Activated naive CD4-positive, alpha-beta T cell treated with anti-CD3 and anti-CD28 coated beads, Interleukin-2, amount 50 U/mL, for 72 hours (primary cell): ENCODE data around the gene SARM1. TPM values are rescaled to one million over a fixed set of nuclear protein-coding genes. Genes with fewer than 3 reads are reported as not detected.

ENCODE experiments used
- ATAC-seq, 2 donors: fragments of 150-1000 bp; cut with Tn5 transposase; 2 replicates each; pipeline ENCODE4 v1.10.0; 2021; ENCODE audit warnings: mild to moderate bottlenecking in 2 of 2, moderate library complexity in 2 of 2
- DNase-seq, 2 donors: peaks; one replicate each; pipeline ENCODE4 v3.0.0; 2021 to 2022; ENCODE audit warnings: low spot score in 2 of 2
- H3K27ac Mint-ChIP-seq, 2 donors: one replicate each; pipeline ENCODE4 v1.8.0; 2022; ENCODE audit warnings: mild to moderate bottlenecking in 2 of 2, mixed read lengths in 2 of 2
- H3K36me3 Mint-ChIP-seq, 2 donors: one replicate each; pipeline ENCODE4 v1.8.0; 2022; ENCODE audit warnings: mixed read lengths in 2 of 2
- H3K9me3 Mint-ChIP-seq, 2 donors: one replicate each; pipeline ENCODE4 v1.8.0; 2022; ENCODE audit warnings: mixed read lengths in 2 of 2
- total RNA-seq, 2 donors: library from RNA; stranded (reverse); gene quantifications; one replicate each; pipeline ENCODE4 v1.2.3, GENCODE V29; 2022

SARM1 gene
- total RNA-seq, 2 donors from 2014 or later = 13.9 to 29.5 TPM

DNA sequence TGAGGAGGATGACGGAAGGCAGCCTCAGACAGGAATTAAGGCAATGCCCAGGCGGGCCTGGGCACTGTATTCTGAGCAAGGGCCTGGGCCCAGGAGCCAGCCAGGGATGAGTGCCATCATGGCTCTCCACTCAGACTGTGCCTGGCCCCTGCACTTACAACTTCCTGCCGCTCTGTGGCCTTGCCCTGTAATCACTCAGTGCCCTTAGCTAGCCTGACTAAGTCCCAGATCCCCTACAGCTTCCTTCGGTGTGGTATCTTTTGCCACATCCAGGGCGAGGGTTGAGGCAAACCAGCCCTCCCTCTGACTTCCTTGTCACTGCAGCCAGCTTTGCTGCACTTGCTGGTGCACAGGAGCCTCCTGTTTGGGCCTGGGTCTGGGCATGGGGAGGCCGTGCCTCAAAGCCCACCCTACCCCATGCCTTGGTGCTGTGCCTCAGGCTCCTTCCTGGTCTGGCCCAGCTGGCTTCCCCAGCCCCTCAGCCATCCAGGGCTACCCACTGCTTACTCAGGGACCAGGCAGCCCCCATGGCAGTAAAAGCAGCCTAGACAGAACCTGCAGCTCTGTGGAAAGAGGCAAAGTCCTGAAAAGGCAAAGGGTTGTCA lies 25.2 kb downstream of the SARM1 start:
- no peak for ATAC-seq
- Mint-ChIP-seq H3K36me3 (peaks cover 0 to 7% of the 10 kb centered on the region in 2 donors), H3K27ac (peak overlapping the region in 1 of 2 donors; percentile 53), H3K9me3 (no peaks in the 10 kb centered on the region)
- DNase-seq = peak in 1 of 2 donors; percentile 50

DNA sequence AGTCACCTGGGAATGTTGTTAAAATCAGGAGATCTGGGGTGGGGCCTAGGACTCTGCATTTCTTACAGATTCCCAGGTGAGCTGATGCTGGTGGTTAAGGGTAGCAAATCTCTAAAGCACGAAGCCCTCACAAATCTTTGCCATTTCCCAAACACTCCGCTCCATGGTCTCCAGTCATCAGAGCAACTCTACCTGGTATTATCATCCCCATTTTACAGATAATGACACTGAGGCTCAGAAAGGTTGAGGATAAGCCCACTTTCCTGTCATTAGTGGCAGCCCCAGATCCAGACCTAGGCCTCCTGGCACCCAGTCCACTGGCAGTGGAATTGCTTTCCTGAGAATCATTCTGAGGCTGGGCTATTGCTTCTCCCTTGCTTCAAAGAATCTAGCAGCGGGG lies 25.8 kb downstream of the SARM1 start:
- H3K9me3 Mint-ChIP-seq = no peaks in the 10 kb centered on the region
- no peak for DNase-seq
- peaks cover 0 to 7% of the 10 kb centered on the region in 2 donors for H3K36me3 Mint-ChIP-seq
- no peak for ATAC-seq
- peak overlapping the region in 1 of 2 donors; percentile 53 for H3K27ac Mint-ChIP-seq

DNA sequence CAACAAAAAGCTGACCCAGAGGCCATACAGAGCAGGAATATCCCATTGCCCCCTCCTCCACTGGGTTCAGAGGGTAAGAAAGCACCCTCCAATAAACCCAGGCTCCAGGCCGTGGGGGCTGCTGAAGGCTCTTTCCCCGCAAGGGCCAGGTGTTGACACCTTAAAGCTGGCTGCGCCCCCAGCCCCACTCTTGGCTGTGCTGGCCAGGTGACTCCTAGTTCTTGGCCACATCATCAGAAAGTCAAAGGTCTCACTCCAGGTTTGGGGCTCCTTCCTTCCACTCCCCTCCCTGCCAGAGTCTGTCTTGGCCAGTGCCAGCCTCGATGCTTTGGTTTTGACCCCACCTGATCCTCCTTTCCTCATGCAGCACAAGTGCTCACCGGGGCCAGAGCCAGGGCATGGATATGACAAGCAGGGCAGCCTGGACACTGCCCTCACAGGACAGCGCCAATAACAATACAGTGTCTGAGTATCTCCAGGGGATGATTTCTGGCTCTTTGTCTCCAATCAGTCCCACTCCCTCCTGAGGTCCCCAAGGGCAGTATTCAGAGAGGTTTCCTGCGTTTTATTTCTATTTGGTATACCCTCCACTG lies 26.3 kb downstream of the SARM1 start:
- peak in 1 of 2 donors; percentile 44 for DNase-seq
- Mint-ChIP-seq H3K36me3 (peaks cover 0 to 7% of the 10 kb centered on the region in 2 donors), H3K9me3 (no peaks in the 10 kb centered on the region), H3K27ac (peak overlapping the region; percentile 53 to 96)
- no peak for ATAC-seq

DNA sequence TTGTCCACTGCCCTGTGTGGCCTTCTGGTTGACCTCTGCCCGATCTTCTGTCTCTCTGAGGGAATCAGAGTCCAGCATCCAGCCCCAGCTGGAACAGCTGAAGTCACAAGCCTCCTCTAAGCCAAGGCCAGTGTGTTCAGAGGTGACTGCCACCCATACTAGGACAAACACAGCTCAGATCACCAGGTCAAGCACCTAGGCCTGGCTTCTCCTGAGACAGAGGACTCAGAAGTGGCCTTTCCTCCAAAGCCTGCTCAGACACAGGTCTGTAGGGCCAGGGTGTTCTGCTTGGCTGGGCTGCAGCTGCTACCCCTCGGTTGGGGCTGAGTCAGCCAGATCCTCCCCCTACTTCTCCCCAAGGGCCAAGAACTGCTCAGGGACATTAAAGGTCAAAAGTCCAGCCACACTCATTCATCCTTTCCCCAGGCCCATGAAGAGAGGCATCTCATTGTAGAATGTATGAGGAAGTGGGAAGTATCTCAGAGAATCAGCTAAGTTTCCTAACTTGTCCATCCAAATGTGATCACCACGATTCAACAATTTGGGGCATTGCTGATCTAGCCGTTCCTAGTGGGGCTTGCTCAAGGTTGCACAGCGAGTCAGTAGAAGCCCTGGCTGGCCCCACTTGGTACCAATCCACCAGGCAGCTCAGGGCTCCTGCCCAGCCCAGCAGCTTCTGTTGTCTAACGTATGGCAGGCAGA lies 26.9 kb downstream of the SARM1 start:
- Mint-ChIP-seq H3K9me3 (no peaks in the 10 kb centered on the region), H3K36me3 (peaks cover 0 to 7% of the 10 kb centered on the region in 2 donors), H3K27ac (peak overlapping the region; percentile 3 to 96)
- DNase-seq (peak in 1 of 2 donors; percentile 31), ATAC-seq (no peak)

DNA sequence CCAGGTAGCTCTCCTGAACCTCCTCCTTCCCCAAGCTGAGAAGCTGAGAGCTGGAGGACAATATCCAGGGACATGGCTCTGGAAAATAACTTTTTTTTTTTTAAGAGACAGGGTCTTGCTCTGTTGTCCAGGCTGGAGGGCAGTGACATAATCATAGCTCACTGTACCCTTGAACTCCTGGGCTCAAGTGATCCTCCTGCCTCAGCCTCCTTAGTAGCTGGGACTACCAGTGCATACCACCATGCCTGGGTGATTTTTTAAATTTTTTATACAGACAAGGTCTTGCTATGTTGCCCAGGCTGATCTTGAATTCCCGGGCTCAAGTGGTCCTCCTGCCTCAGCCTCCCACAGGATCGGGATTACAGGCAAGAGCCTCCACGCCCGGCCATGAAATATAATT lies 28.3 kb downstream of the SARM1 start:
- no peaks in the 10 kb centered on the region for H3K9me3 Mint-ChIP-seq
- ATAC-seq (no peak), DNase-seq (peak in 1 of 2 donors; percentile 31)
- no peaks in the 10 kb centered on the region for H3K36me3 Mint-ChIP-seq
- H3K27ac Mint-ChIP-seq = no peak overlapping the region

DNA sequence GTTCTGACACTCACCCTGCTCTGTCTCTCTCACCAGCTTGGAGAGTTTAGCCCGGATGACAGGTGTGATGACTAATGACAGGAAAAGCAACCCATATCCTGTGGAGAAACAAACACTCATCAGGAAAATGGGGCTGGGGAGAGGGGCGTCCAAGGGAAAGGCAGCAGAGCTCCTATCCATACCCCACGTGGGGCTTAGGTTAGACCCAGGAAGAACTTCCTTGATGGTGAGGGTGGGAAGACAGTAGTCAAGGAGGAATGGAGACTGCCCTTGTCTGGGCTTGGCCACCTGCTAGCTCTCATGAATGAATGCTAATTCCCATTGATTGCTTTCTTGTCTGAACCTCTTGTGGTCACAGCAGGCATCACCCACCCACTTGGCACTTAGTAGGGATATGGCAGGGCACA lies 30.7 kb downstream of the SARM1 start:
- H3K36me3 Mint-ChIP-seq = no peaks in the 10 kb centered on the region
- DNase-seq (peak in 1 of 2 donors; percentile 30), ATAC-seq (no peak)
- H3K9me3 Mint-ChIP-seq = no peaks in the 10 kb centered on the region
- H3K27ac Mint-ChIP-seq = peak overlapping the region; percentile 67 to 91

DNA sequence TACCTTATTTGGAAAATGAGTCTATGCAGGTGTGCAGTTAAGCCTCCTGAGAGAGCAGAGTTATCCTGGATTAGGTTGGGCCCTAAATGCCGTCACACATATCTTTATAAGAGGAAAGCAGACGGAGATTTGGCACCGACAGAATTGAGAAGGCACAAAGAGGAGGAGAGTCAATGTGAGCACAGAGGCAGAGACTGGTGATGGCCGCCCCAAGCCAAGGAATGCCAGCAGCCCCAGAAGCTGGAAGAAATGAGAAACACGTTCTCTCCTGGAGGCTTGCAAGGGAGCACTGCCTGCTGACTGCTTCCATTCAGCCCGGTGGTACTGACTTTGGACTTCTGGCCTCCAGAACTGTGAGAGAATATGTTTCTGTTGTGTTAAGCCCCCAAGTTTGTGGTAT lies 31.4 kb downstream of the SARM1 start:
- no peak for ATAC-seq
- no peaks in the 10 kb centered on the region for H3K9me3 Mint-ChIP-seq
- H3K36me3 Mint-ChIP-seq = no peaks in the 10 kb centered on the region
- no peak overlapping the region for H3K27ac Mint-ChIP-seq
- peak in 1 of 2 donors; percentile 16 for DNase-seq

DNA sequence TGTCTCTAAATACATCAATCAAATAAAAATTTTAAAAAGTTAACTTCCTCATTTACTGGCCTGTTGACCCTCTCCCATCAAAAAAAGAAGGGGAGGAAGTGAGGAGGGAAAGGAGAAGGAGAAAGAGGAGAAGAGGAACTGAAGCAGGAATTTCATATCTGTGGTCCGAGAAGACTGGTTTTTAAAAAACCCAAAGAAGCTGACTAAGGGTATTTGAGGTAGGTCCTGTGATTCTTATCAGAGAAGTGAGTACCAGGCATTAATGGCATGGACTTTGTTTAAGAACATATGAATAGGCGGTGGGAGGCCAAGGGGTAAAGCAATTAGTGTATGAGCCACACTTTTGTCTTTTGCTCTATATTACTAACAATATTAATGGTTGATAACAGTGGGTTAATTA lies 32.5 kb downstream of the SARM1 start:
- ATAC-seq (no peak), DNase-seq (no peak)
- Mint-ChIP-seq H3K27ac (no peak overlapping the region), H3K9me3 (no peaks in the 10 kb centered on the region), H3K36me3 (no peaks in the 10 kb centered on the region)

DNA sequence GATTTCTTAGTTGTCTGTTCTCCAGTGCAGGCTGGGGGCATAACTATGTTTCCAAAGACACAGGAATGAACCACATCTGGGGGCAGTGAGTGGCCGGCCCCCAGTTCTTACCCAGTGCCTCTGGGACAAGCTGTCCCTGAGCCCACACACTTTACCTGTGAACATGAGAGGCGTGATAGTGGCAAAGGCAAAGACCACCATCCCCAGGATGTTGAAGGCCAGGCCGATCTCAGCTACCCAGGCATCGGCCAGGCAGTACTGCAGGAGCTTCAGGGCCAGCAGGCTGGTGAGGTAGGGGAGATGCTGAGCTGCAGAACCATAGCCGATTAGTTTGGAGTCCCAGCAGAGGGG lies 32.9 kb downstream of the SARM1 start:
- H3K27ac Mint-ChIP-seq = no peak overlapping the region
- no peaks in the 10 kb centered on the region for H3K36me3 Mint-ChIP-seq
- peak in 1 of 2 donors; percentile 45 for DNase-seq
- H3K9me3 Mint-ChIP-seq = no peaks in the 10 kb centered on the region
- no peak for ATAC-seq

DNA sequence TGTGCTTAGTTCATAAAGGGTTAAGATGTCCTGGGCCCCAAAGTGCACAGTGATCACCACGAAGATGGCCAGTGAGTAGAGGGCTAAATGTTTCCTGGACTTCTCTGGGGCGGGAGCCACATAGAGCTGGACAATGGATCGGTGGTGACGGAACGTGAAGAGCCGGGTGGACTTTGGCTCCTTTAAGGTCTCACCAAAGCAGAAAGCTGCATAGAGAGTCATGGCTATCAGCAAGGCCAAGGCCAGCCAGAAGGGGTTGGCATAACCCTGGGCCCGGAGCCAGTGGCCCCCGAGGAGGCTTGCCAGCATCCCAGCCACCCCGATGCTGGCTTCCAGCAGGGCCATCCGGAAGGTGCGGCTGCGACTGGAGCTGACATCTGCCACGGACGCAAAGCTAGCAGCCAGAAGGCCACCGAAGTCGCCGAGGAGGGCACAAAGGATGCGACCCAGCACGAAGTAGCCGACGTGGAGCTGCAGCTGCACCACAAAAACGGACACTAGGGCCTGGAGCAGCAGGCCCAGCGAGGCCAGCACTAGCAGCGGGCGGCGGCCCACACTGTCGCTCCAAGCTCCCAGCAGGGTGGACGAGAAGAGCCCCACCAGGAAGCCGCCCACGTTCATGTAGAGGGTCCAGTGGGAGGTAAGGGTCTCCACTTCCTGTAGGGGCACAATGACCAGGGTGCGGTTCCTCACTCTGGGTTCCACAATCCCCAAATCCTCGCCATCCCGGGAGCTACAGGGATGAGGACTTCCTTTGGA lies 33.5 kb downstream of the SARM1 start:
- Mint-ChIP-seq H3K36me3 (no peaks in the 10 kb centered on the region), H3K9me3 (no peaks in the 10 kb centered on the region), H3K27ac (peak overlapping the region in 1 of 2 donors; percentile 68)
- ATAC-seq = no peak
- DNase-seq = peak in 1 of 2 donors; percentile 48

DNA sequence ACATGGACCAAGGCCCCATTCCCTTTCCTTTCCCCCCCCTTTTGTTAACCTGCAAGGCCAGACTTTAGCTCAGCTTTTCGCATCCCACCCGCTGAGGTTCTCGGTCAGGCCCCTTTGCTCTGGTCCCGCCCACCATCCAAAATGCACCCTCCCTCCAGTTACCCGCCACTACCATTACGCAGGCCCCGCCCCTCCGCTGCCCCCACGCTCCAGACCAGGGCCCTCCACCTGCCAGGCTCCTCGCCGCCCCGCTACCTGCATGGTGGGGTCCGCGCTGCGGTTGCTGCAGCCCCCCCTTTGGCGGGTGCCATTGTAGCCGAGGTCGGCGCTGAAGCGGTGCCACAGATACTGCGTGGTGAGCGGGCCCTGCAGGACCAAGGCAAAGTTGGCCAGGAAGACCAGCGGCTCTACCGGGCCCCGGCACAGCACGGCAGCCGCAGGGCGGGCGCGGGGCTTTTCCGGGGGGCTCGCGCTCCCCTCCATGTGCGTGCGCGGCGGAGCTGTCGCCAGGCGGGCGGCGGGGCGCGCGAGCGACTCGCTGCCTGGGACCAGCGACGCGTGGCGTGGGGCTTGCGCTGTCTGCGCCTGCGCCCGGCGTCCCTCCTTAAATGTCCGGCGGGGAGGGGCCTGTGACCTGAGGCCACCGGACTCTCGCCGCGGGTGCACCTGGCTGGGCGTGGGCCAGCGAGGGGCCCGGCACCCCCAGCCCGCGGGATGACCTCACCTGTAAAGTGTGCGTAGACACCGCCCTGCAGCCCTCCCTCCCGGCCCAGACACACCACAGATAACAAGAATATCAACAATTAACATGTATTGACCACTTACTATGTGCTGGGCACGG lies 34.4 kb downstream of the SARM1 start, which contains the start of gene SLC46A1:
Gene SLC46A1, minus strand, starts transcription at position 581 of the 841 bp plus-strand sequence. Its CDS starts 98 bp downstream, at position 483.
- Mint-ChIP-seq H3K27ac (peak within 1 kb of the TSS; percentile 66 to 68), H3K36me3 (no peaks in the 10 kb centered on the region), H3K9me3 (no peaks in the 10 kb centered on the region)
- DNase-seq (peak; percentile 59 to 68), ATAC-seq (peak; percentile 81 to 88)

DNA sequence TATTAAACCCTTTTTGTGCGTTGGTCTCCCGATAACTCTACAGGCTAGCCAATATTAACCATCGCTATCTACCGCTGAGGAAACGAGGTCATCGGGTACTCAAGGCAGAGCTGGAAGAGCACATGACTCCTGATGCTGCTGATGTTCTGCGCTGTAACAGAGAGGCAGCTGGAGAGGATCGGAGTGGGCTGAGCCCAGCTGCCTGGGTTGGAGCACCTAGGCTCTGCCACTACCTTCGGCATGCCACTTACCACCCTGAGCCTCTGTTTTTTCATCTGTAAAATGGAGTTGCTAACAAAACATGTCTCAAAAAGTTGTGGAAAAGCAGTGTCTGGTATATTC lies 35.0 kb downstream of the SARM1 start:
- DNase-seq (no peak), ATAC-seq (peak; percentile 23 to 46)
- Mint-ChIP-seq H3K27ac (peak overlapping the region; percentile 60 to 66), H3K36me3 (no peaks in the 10 kb centered on the region), H3K9me3 (no peaks in the 10 kb centered on the region)

DNA sequence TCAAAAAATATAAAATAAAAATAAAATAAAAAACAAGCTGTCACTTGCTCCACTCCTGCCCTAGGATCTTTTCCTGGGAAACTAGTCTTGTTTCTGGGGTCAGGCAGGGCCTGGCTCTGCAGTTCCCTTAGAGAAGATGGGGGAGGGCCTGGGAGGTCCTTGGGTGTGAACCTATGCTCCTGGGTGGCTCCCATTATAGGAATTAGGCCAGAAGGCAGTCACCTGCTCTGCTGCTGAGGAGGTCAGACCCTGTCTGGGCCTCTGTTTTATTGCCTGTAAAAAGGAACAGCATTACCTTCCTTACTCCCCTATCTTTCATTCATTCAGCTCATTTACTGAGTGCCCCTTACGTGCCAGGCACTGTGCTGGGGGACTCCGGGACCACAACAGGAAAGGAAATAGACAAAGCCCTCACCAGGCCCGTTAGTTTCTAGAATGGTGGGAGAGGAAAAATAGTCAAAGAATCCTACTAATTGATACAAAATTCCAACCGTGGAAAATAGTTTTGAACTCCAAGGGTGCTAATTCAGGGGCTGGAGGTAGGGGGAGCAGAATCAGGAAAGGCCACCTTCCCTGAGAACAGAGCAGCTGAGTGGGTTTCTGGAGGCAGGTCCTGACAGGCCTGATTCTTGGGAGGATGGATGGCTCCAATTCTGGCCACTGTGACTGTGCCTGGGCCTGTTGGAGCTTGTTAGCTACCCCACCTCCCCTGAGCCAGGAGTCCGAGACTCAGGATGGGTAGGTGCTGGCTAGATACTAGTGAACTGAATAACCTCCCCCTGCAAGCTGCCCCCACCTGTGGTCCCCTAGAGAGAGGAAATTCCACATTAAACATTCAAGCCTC lies 35.9 kb downstream of the SARM1 start:
- ATAC-seq = no peak
- H3K27ac Mint-ChIP-seq = no peak overlapping the region
- no peaks in the 10 kb centered on the region for H3K36me3 Mint-ChIP-seq
- no peak for DNase-seq
- no peaks in the 10 kb centered on the region for H3K9me3 Mint-ChIP-seq

DNA sequence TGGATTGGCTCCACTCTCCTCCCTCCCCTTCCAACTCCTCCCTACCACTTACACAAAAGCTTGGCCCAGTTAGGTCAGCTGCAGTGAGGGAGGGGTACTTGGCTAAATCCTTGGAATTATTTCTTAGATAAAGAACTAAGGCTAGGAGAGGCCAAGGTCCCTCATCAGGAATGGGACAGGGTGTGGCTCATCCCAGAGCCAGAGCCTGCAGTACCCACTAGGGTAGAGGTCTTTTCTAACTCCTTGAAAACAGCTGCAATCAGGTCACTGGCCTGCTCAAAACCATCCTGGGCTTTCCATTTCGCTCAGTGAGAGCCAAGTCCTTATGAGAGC lies 36.4 kb downstream of the SARM1 start:
- Mint-ChIP-seq H3K27ac (no peak overlapping the region), H3K36me3 (no peaks in the 10 kb centered on the region), H3K9me3 (no peaks in the 10 kb centered on the region)
- ATAC-seq (no peak), DNase-seq (no peak)

DNA sequence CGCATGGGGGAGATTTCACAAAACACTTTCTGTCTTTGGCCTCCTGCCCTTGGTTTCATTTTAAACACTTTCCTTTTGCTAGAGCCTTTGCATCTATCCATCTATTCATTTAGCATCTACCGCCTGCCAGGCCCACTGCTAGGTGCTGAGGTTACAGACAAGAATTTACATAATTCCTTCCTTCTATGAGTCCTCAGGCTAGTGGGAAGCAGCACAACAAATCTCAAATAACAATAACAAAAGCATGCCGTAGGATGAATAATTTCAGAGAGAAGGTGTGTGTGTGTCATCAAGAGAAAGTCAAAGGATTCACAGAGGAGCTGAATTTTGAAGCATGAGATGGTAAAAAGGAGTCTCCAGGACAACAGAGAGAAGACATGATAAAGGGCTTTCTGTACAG lies 40.6 kb downstream of the SARM1 start:
- no peak overlapping the region for H3K27ac Mint-ChIP-seq

DNA sequence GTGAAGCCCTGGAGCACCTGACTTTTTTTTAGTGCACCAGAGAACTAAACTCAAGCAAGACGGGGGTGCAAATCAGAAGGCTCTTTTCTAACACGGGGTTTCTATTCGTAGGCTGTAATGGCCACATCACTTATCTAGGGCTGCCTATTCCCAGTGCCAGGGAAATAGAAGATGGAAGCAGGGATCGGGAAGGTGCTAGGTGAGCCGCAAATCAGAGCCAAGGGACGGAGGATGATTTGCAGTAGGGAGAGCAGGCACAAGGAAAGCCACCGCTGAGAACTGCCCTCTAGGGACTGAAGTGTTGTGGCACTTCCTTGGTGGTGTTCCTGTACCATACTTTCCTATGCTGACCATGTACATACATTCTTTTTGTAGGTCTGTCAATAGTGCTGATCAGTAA lies 42.3 kb downstream of the SARM1 start:
- ATAC-seq (no peak), DNase-seq (no peak)
- Mint-ChIP-seq H3K27ac (no peak overlapping the region), H3K9me3 (no peaks in the 10 kb centered on the region), H3K36me3 (no peaks in the 10 kb centered on the region)

More for the DNA sequence above, 40.6 kb downstream of the SARM1 start:
- DNase-seq (no peak), ATAC-seq (no peak)
- H3K36me3 Mint-ChIP-seq = no peaks in the 10 kb centered on the region
- H3K9me3 Mint-ChIP-seq = no peaks in the 10 kb centered on the region
